ENCODE data around the gene NVL. TPM values are rescaled to one million over a fixed set of nuclear protein-coding genes. Genes with fewer than 3 reads are reported as not detected.

NVL gene
- total and polyA plus RNA-seq, 2 donors (not counting 3 experiments of a cell fraction or from before 2014, with no cell fraction given): 16.7 to 30.3 TPM

- Histone ChIP-seq H3K27me3 (ENCODE audit: control insufficient read depth in 2 of 2, insufficient read depth in 2 of 2, low read length in 2 of 2) (no peaks in the 10 kb centered on the region), H3K4me3 (replicated peaks in 1 of 3; ENCODE audit: insufficient read depth in 1 of 3, low read depth in 1 of 3, low read length in 3 of 3) (no peak overlapping the region), H4K20me1 (replicated peaks; ENCODE audit: control insufficient read depth, extremely low read depth, insufficient read depth, low read length) (no peaks in the 10 kb centered on the region), H3K4me1 (ENCODE audit: control insufficient read depth, extremely low read depth, insufficient read depth, low read length) (peaks cover 5% of the 10 kb centered on the region), H3K9me3 (replicated peaks; ENCODE audit: control insufficient read depth, insufficient read depth, low read length) (no peaks in the 10 kb centered on the region), H3K9ac (replicated peaks; ENCODE audit: extremely low read depth, insufficient read depth, low read length) (no peak overlapping the region), H3K4me2 (ENCODE audit: insufficient read depth, low read length) (no peak overlapping the region), H3K27ac (ENCODE audit: insufficient read depth, low read depth, low read length) (no peak overlapping the region), H2AFZ (ENCODE audit: low read depth, low read length) (no peak overlapping the region), H3K79me2 (ENCODE audit: control insufficient read depth, insufficient read depth, low read length) (no peaks in the 10 kb centered on the region), H3K9me1 (replicated peaks; ENCODE audit: control insufficient read depth, extremely low read depth, insufficient read depth, low read length) (no peaks in the 10 kb centered on the region), H3K36me3 (ENCODE audit: control insufficient read depth in 2 of 2, extremely low read depth in 1 of 2, insufficient read depth in 2 of 2, low read length in 2 of 2) (peaks cover 0 to 3% of the 10 kb centered on the region in 2 experiments)
- TF ChIP-seq, protein P1, sequence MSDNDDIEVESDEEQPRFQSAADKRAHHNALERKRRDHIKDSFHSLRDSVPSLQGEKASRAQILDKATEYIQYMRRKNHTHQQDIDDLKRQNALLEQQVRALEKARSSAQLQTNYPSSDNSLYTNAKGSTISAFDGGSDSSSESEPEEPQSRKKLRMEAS (IDR thresholded peaks at IDR 0.05; ENCODE audit: insufficient read depth, insufficient read length): no peak
- no peak for TF ChIP-seq POLR2AphosphoS5 (IDR thresholded peaks at IDR 0.05; ENCODE audit: insufficient read depth, low read depth, low read length)
- no peak for TF ChIP-seq EZH2 (IDR thresholded peaks at IDR 0.05; ENCODE audit: borderline replicate concordance, low read depth, low read length, severe bottlenecking)
- no peak for TF ChIP-seq FOS (IDR thresholded peaks at IDR 0.05; ENCODE audit: borderline replicate concordance, insufficient read depth, low read length)
- no peak for TF ChIP-seq MYC (IDR thresholded peaks at IDR 0.05; ENCODE audit: low read depth, low read length)
- no peak for TF ChIP-seq POLR2A (IDR thresholded peaks at IDR 0.05; ENCODE audit: low read depth, low read length)
- TF ChIP-seq, protein P2, sequence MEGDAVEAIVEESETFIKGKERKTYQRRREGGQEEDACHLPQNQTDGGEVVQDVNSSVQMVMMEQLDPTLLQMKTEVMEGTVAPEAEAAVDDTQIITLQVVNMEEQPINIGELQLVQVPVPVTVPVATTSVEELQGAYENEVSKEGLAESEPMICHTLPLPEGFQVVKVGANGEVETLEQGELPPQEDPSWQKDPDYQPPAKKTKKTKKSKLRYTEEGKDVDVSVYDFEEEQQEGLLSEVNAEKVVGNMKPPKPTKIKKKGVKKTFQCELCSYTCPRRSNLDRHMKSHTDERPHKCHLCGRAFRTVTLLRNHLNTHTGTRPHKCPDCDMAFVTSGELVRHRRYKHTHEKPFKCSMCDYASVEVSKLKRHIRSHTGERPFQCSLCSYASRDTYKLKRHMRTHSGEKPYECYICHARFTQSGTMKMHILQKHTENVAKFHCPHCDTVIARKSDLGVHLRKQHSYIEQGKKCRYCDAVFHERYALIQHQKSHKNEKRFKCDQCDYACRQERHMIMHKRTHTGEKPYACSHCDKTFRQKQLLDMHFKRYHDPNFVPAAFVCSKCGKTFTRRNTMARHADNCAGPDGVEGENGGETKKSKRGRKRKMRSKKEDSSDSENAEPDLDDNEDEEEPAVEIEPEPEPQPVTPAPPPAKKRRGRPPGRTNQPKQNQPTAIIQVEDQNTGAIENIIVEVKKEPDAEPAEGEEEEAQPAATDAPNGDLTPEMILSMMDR (IDR thresholded peaks at IDR 0.05; ENCODE audit: extremely low read depth in 1 of 2, insufficient read depth in 1 of 2, low read depth in 1 of 2, low read length in 2 of 2): no peak
- TF ChIP-seq JUN (IDR thresholded peaks at IDR 0.05; ENCODE audit: borderline replicate concordance, insufficient read depth, insufficient read length, low read depth): no peak
- no peak for TF ChIP-seq GATA2 (IDR thresholded peaks at IDR 0.05; ENCODE audit: insufficient read depth, insufficient read length, low read depth, low read length)
- ChIA-PET CTCF (no interaction called here), POLR2A (no interaction called here)
- FAIRE-seq (no peak), DNase-seq (ENCODE audit: low read depth, low spot score) (no peak)
- intact Hi-C loops (cut with micrococcal nuclease): no loop called here
- dilution Hi-C loops (cut with MboI; ENCODE audit: extremely low pct_ligation_motif_present, low sequenced_read_pairs): no loop called here
- BruUV-seq (replicated peaks): no TSS peak
Measured at GRCh38 chr1:224253721-224254120, 76.3 kb downstream of the NVL start.

All from endothelial cell of umbilical vein (primary cell).